ENCODE results near the gene PKD1L1.
"Not testable (repeated sequence)": the region's sequence is repeated elsewhere in the genome, so short reads cannot be mapped to it uniquely, and the experiment has no call there.

- TF ChIP-seq CTCF (IDR thresholded peaks at IDR 0.05; ENCODE audit: low read depth, low read length); POLR2A (IDR thresholded peaks at IDR 0.05; ENCODE audit: extremely low read depth, insufficient read length): not testable (repeated sequence)
Observed at GRCh38 chr7:47793186-47793585, 155.1 kb downstream of the PKD1L1 start.

Data from NB4 (cell line).